GM18507 (cell line): ENCODE measurements around the gene PDE3A.
"Not testable (repeated sequence)": the region's sequence is repeated elsewhere in the genome, so short reads cannot be mapped to it uniquely, and the experiment has no call there.

ENCODE experiments used
- DNase-seq: peaks from one replicate; pipeline ENCODE4 v3.0.0; 2011; ENCODE audit warnings: low read depth; ENCODE audit not compliant: insufficient read length; ENCODE audit errors: extremely low spot score
- FAIRE-seq: peaks from 2 replicates; lab custom pipeline; 2011; peaks lifted over from hg19 to GRCh38; lab: Jason Lieb, UNC

The PDE3A gene

GRCh38 chr12:20576528-20576927, 208.2 kb downstream of the PDE3A start:
- DNase-seq (no peak), FAIRE-seq (no peak)

DNA sequence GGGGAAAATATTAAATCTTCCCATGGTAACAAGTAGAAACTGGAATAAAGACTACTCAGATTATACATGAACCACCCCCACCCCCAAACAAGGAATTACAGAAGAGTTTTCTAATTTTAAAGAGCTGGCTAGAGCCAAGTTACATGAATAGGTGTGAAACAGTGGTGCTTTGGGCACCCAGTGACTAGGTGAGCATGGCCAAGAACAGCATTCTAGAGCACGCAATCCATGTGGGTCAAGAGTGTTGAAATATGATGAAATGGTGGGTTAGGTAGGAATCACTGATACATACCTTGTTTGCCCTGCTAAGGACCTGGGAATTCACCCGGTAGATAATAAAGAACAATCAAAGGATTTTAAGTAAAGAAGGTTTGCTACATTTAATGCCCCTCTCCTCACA, 208.7 kb downstream of the PDE3A start:
- no peak for DNase-seq
- no peak for FAIRE-seq

DNA sequence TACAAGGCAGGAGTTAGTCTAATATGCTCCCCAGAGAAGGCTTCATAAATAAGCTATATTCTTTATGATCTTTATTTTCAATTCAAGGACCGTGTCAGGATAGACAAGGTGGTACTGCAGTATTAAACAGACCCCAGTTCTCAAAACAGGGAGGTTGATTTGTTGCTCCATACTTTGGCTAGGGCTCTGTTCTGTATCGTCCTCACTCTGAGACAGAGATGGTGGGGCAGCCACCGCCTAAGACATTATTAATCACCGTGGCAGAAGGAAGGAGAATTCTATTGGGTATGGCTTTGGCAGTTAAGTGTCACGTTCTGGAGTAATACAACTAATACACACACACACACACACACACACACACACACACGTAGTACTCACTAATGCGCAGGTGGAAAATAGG, 209.8 kb downstream of the PDE3A start:
- FAIRE-seq (no peak), DNase-seq (no peak)

- no peak for FAIRE-seq
- no peak for DNase-seq
These were observed 216.8 kb downstream of the PDE3A start for GRCh38 chr12:20585055-20585625.

GRCh38 chr12:20585913-20586312, 217.6 kb downstream of the PDE3A start:
- DNase-seq (no peak), FAIRE-seq (no peak)

DNA sequence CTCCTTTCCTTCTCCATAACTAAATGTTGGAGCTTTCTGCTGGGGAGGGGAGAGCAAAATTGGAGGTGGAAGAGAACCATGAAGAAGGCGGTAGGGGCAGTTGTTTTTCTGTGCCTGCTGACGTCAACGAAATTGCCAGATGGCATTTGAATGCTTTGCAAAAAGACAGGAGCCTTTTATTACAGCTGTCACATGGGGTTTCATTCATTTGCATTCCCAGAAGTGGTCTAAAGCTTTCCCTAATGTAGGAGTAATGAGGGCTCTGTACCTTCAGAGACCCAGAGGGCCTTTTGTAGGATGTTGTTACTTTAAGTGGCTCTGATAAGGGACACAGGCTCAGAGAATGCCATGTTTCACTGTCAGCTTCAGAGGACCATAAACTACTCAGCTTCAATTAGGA, 219.7 kb downstream of the PDE3A start:
- no peak for DNase-seq
- no peak for FAIRE-seq

GRCh38 chr12:20590570-20590969, 222.2 kb downstream of the PDE3A start:
- DNase-seq (no peak), FAIRE-seq (no peak)

- FAIRE-seq (no peak), DNase-seq (no peak)
These were observed 224.2 kb downstream of the PDE3A start for GRCh38 chr12:20592556-20592955.

GRCh38 chr12:20593611-20594010, 225.3 kb downstream of the PDE3A start:
- FAIRE-seq, result no peak
- DNase-seq, result no peak

DNA sequence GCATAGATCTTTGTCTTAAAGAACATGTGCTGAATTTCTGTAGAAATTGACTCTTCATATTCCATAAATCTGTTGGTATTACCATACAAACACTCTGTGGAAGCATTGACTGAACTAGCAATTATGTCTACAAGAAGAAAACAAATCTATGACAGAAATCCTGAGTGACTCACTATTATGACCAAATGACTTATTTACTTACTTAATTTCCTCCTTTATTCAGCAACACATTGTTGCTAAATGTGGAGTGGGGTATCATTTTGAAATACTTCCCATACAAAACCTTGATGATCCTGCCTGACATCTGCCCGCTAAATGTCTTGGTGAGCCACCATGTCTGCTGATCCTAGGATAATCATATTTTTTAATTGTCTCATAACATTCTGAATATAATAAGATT, 227.7 kb downstream of the PDE3A start:
- DNase-seq (no peak), FAIRE-seq (no peak)

DNA sequence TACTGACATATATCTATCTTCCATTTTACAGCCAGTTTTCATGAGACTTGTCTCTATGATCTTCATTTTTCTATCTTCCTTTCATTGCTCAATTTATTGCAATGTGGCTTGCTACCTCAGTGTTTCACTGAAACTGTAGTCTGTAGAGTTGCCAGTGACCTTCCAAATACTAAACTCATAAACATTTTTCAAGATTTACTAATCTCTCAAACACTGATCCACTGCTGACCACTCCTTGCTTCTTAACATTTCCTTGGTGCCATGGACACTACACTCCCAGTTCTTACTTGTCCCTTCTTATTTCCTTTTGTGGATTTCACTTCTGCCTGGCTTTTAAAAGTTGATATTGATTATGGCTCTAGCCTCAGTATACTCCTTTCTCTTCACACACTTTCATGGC, 231.4 kb downstream of the PDE3A start:
- DNase-seq (no peak), FAIRE-seq (no peak)

GRCh38 chr12:20601668-20602280, 233.4 kb downstream of the PDE3A start:
- DNase-seq (no peak), FAIRE-seq (no peak)

DNA sequence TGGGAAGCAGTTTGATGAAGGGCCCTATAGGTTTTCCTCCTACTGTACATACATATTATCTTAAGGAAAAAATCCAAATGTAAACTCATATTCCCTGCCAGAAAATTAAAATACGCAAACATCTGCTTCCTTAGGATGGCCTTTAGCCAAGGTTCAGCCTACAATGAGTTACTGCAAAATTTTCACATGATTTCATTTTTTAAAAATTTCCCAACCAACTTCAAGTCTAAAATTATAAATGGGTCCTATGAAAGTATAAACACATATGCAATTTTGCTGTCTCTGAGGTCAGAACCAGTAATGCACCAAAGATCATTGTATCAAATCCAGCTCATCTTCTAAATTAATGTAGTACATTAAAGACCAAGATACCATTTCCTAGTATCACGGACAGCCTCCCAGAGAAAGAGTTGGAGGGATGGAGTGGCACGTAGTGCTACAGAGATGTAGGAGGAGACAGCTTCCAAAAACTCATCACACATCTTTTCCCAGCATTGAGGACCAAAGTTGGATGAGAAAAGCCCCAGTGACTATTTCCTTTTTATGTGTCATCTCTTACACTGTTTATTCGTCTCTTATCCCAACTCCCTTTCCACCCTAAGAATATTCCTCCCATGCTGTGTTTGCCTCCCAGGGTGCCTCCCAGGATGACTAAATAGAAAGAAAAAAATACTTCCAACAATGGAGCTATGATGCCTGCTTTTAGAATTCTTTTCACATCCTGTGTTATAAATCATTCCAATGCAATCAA, 234.5 kb downstream of the PDE3A start:
- no peak for DNase-seq
- no peak for FAIRE-seq

- no peak for FAIRE-seq
These were observed 236.2 kb downstream of the PDE3A start for GRCh38 chr12:20604408-20605067.

DNA sequence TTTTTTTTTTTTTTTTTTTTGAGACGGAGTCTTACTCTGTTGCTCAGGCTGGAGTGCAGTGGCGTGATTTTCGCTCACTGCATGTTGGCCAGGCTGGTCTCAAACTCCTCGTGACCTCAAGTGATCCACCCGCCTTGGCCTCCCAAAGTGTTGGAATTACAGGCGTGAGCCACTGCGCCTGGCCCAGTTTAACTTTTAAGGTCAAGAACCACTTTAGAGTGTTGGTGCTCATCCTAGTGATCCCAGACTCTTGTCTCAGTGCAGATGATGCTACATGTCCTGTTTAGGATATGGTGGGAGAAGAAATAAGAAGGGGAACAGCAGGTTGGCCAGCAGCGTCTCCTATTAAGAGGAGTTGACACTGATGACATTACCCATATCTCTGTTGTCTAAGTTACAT, 246.7 kb downstream of the PDE3A start:
- not testable (repeated sequence) for FAIRE-seq

More at GRCh38 chr12:20604408-20605067, 236.2 kb downstream of the PDE3A start:
- DNase-seq, result no peak

GRCh38 chr12:20616093-20616492, 247.8 kb downstream of the PDE3A start:
- DNase-seq, result no peak

More for the DNA sequence above, 246.7 kb downstream of the PDE3A start:
- not testable (repeated sequence) for DNase-seq

GRCh38 chr12:20620261-20620660, 251.9 kb downstream of the PDE3A start:
- no peak for DNase-seq
- FAIRE-seq, result no peak

More at GRCh38 chr12:20616093-20616492, 247.8 kb downstream of the PDE3A start:
- no peak for FAIRE-seq

DNA sequence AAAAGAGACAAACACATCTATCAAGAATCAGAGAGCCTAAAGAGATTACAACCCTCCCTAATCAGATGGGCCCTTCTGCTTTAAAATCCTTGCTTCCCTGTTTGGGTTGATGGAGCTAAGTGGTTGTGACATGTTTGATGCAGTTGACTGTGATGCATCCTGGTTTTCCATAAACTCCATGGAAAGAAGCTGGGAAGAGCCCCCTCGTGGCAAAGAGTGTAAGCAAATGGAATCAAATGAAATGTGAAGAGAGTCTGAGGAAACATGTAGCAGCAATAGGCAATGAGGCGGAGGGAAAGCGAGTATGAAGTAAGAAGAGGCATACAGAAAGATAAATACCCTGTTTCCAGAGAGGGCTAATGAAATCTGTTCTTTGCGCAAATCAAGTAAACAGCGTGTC, 256.4 kb downstream of the PDE3A start:
- FAIRE-seq, result no peak

GRCh38 chr12:20625531-20625930, 257.2 kb downstream of the PDE3A start:
- no peak for FAIRE-seq
- DNase-seq, result no peak

More for the DNA sequence above, 256.4 kb downstream of the PDE3A start:
- DNase-seq, result no peak

DNA sequence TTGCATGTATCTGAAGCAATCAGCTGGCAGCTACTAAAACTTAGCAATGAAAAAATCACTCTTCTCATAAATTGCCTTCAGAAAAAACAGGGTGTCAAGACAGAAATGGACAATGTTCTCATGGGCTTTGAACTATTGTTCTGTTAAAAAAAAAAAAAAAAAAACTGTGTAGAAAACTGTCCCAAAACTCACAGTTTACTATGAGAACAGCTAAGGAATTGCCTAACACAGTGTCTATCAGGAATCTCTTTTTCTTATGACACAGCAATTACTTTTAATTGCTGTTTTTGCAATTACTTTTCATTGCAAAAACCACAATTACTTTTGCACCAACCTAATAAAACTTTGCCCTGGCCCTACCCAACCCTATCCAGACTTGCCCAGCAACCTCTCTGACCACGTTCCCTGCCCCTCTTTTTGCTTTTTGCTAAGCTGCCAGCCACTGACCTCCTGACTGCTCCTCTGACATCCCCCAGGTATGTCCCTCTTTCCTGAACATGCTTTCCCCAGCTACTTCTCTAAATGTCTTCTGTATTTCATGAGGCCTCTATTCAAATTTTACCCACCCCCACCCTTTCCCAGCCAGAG, 258.8 kb downstream of the PDE3A start:
- FAIRE-seq (no peak), DNase-seq (no peak)
